Breast epithelium (tissue), 4 donors: ENCODE data around the gene TUBGCP4. TPM values are rescaled to one million over a fixed set of nuclear protein-coding genes. Genes with fewer than 3 reads are reported as not detected.

Source experiments
- DNase-seq, 2 donors: peaks; one replicate each; pipeline ENCODE4 v3.0.0-alpha.2; 2019; ENCODE audit warnings: low spot score in 2 of 2
- H3K27ac ChIP-seq, 2 donors: fragments of 200-600 bp; sonication (generic) in 1 of 2; one replicate each; pipeline ENCODE4 v1.5.1; 2016 to 2019; ENCODE audit warnings: mild to moderate bottlenecking in 1 of 2
- H3K27me3 ChIP-seq, 2 donors: fragments of 200-600 bp; sonication (generic) in 1 of 2; one replicate each; pipeline versions ENCODE4 v1.5.1 to v1.6.0; 2017 to 2019; ENCODE audit warnings: control low read depth in 1 of 2, mild to moderate bottlenecking in 1 of 2
- H3K36me3 ChIP-seq: fragments of 200-600 bp; one replicate; pipeline ENCODE4 v1.5.1; 2019
- H3K4me1 ChIP-seq, 2 donors: fragments of 200-600 bp; sonication (generic); one replicate each; pipeline ENCODE4 v1.5.1; 2016 to 2019; ENCODE audit warnings: control low read depth in 1 of 2
- H3K4me3 ChIP-seq, 3 donors: fragments of 200-600 bp; sonication (generic); 1 replicate in 2 of 3; 2 replicates in 1 of 3; pipeline ENCODE4 v1.5.1; 2016 to 2019; ENCODE audit warnings: mild to moderate bottlenecking in 3 of 3, moderate library complexity in 2 of 3
- H3K9me3 ChIP-seq, 2 donors: fragments of 200-600 bp; sonication (generic) in 1 of 2; one replicate each; pipeline ENCODE4 v1.5.1; 2016 to 2019; ENCODE audit warnings: control low read depth in 1 of 2
- CTCF ChIP-seq, 3 donors: fragments of 450-650 bp; IDR thresholded peaks; one replicate each; pipeline ENCODE4 v1.5.1; 2016 to 2017; ENCODE audit warnings: antibody characterized with exemption in 3 of 3, mild to moderate bottlenecking in 3 of 3, moderate library complexity in 3 of 3
- POLR2A ChIP-seq: fragments of 450-650 bp; IDR thresholded peaks from one replicate; pipeline ENCODE4 v1.6.1; 2016; ENCODE audit warnings: antibody characterized with exemption, mild to moderate bottlenecking, moderate library complexity
- POLR2AphosphoS5 ChIP-seq, 3 donors: sonication (generic); formaldehyde crosslinking; IDR thresholded peaks; one replicate each; pipeline ENCODE4 v1.6.1; 2017; ENCODE audit warnings: antibody characterized with exemption in 3 of 3
- intact Hi-C: fragments of 100-400 bp; cut with DNase I; formaldehyde crosslinking; loops from one replicate; pipeline ENCODE4 v1.15.1; 2023; ENCODE audit warnings: low total_unique reads
- total RNA-seq, 3 donors: library from RNA; depleted of rRNA; stranded (reverse); fragments of >200 nt; gene quantifications; one replicate each; pipeline ENCODE4 v1.1.0, GENCODE V29; 2016

TUBGCP4 gene
- total RNA-seq, 3 donors from 2014 or later: 12.2 to 21.1 (median 19.7) TPM

GRCh38 chr15:43330780-43331087 lies 40.2 kb upstream of the TUBGCP4 start:
- Histone ChIP-seq H3K9me3 (no peaks in the 10 kb centered on the region), H3K27me3 (no peaks in the 10 kb centered on the region), H3K4me1 (peaks cover 0 to 12% of the 10 kb centered on the region in 2 donors), H3K4me3 (peak overlapping the region; percentile 68 to 95 (median 88)), H3K36me3 (no peaks in the 10 kb centered on the region), H3K27ac (peak overlapping the region; percentile 94 to 98)
- no peak for TF ChIP-seq POLR2A
- TF ChIP-seq POLR2AphosphoS5 (IDR thresholded peaks at IDR 0.05): no peak
- TF ChIP-seq CTCF (IDR thresholded peaks at IDR 0.05): no peak
- intact Hi-C loops: no loop called here
- DNase-seq: no peak

- intact Hi-C loops: no loop called here
Observed at GRCh38 chr15:43346305-43346704, 24.6 kb upstream of the TUBGCP4 start.

GRCh38 chr15:43347114-43347513 lies 23.8 kb upstream of the TUBGCP4 start:
- no peaks in the 10 kb centered on the region for H3K36me3 ChIP-seq
- no peak overlapping the region for H3K4me3 ChIP-seq
- intact Hi-C loops: no loop called here
- no peaks in the 10 kb centered on the region for H3K4me1 ChIP-seq
- no peaks in the 10 kb centered on the region for H3K27me3 ChIP-seq
- H3K9me3 ChIP-seq: no peaks in the 10 kb centered on the region
- no peak overlapping the region for H3K27ac ChIP-seq
- no peak for DNase-seq
- no peak for TF ChIP-seq POLR2AphosphoS5 (IDR thresholded peaks at IDR 0.05)
- no peak for TF ChIP-seq POLR2A
- TF ChIP-seq CTCF (IDR thresholded peaks at IDR 0.05): no peak

More at GRCh38 chr15:43346305-43346704, 24.6 kb upstream of the TUBGCP4 start:
- no peak for DNase-seq
- H3K36me3 ChIP-seq: no peaks in the 10 kb centered on the region
- H3K4me1 ChIP-seq: no peaks in the 10 kb centered on the region
- no peak overlapping the region for H3K4me3 ChIP-seq
- no peak overlapping the region for H3K27ac ChIP-seq
- H3K9me3 ChIP-seq: no peaks in the 10 kb centered on the region
- TF ChIP-seq POLR2AphosphoS5 (IDR thresholded peaks at IDR 0.05): no peak
- TF ChIP-seq CTCF (IDR thresholded peaks at IDR 0.05): no peak
- no peak for TF ChIP-seq POLR2A
- no peaks in the 10 kb centered on the region for H3K27me3 ChIP-seq

GRCh38 chr15:43352693-43353382 lies 18.1 kb upstream of the TUBGCP4 start:
- H3K4me3 ChIP-seq: no peak overlapping the region
- H3K4me1 ChIP-seq: no peaks in the 10 kb centered on the region
- no peak overlapping the region for H3K27ac ChIP-seq
- DNase-seq: no peak
- H3K9me3 ChIP-seq: peaks cover 0 to 4% of the 10 kb centered on the region in 2 donors
- no peak for TF ChIP-seq CTCF (IDR thresholded peaks at IDR 0.05)
- no peak for TF ChIP-seq POLR2AphosphoS5 (IDR thresholded peaks at IDR 0.05)
- no peak for TF ChIP-seq POLR2A
- no peaks in the 10 kb centered on the region for H3K36me3 ChIP-seq
- intact Hi-C loops: no loop called here
- no peaks in the 10 kb centered on the region for H3K27me3 ChIP-seq

GRCh38 chr15:43360821-43361220 lies 10.1 kb upstream of the TUBGCP4 start:
- H3K27ac ChIP-seq: no peak overlapping the region
- TF ChIP-seq POLR2AphosphoS5 (IDR thresholded peaks at IDR 0.05) (no peak), CTCF (IDR thresholded peaks at IDR 0.05) (no peak), POLR2A (no peak)
- no peaks in the 10 kb centered on the region for H3K27me3 ChIP-seq
- H3K4me1 ChIP-seq: no peaks in the 10 kb centered on the region
- intact Hi-C loops: no loop called here
- DNase-seq: no peak
- peaks cover 32% of the 10 kb centered on the region for H3K36me3 ChIP-seq
- H3K9me3 ChIP-seq: peaks cover 38 to 64% of the 10 kb centered on the region in 2 donors
- peak overlapping the region in 1 of 3 donors; percentile 3 for H3K4me3 ChIP-seq
